HepG2 (cell line): ENCODE results near the gene ALG11. TPM values are rescaled to one million over a fixed set of nuclear protein-coding genes. Genes with fewer than 3 reads are reported as not detected.
A peak's percentile ranks its signal among the peaks of the same experiment; 100 is the strongest.

Source experiments
- ATAC-seq: fragments of 200-7000 bp; cut with Tn5 transposase; 3 replicates; pipeline ENCODE4 v1.9.1; 2020; ENCODE audit warnings: mild to moderate bottlenecking, moderate library complexity
- BruUV-seq: library from RNA; stranded (reverse); fragments of 400-500 nt; replicated peaks from 2 replicates; lab custom pipeline; 2021; lab: Mats Ljungman, UMichigan
- CTCF ChIA-PET: fragments of 300-600 bp; formaldehyde crosslinking; extraction: SDS; loops from one replicate; lab custom pipeline; 2021; ENCODE audit warnings: low total read pairs, inconsistent platforms, low intra/inter-chr PET ratio; lab: Yijun Ruan, JAX
- POLR2A ChIA-PET: fragments of 350-600 bp; sonication (Branson Sonifier 250); formaldehyde crosslinking; loops from one replicate; lab custom pipeline; 2020; ENCODE audit warnings: antibody characterized with exemption, inconsistent platforms; lab: Yijun Ruan, JAX
- DNase-seq: peaks from one replicate; pipeline ENCODE4 v3.0.0-alpha.2; 2015; ENCODE audit warnings: low spot score
- FAIRE-seq: peaks from 3 replicates; lab custom pipeline; 2011; peaks lifted over from hg19 to GRCh38; lab: Jason Lieb, UNC
- H2AFZ ChIP-seq: one replicate; pipeline ENCODE4 v1.6.1; 2011; ENCODE audit warnings: low read length, inconsistent platforms
- H3K27ac ChIP-seq: fragments of 300-600 bp; 3 replicates; pipeline ENCODE4 v1.8.0; 2011; ENCODE audit warnings: mixed run types, mild to moderate bottlenecking, mixed read lengths, low read length, inconsistent platforms; ENCODE audit not compliant: insufficient read depth; ENCODE audit errors: extremely low read length
- H3K27me3 ChIP-seq, 2 experiments: fragments of 200-600 bp in 1 of 2; 2 replicates in 1 of 2; 3 replicates in 1 of 2; pipeline versions ENCODE4 v1.6.0 to v1.8.0; 2011; ENCODE audit warnings: low read length in 2 of 2, mild to moderate bottlenecking in 2 of 2, moderate library complexity in 2 of 2, inconsistent platforms in 1 of 2; ENCODE audit not compliant: insufficient read depth in 2 of 2, control insufficient read depth in 1 of 2
- H3K36me3 ChIP-seq, 2 experiments: fragments of 200-600 bp in 1 of 2; replicated peaks in 1 of 2; 2 replicates in 1 of 2; 3 replicates in 1 of 2; pipeline versions ENCODE4 v1.5.1 to v1.8.0; 2011; ENCODE audit warnings: low read length in 2 of 2, inconsistent platforms in 1 of 2; ENCODE audit not compliant: insufficient read depth in 2 of 2, control insufficient read depth in 1 of 2
- H3K4me1 ChIP-seq: 2 replicates; pipeline ENCODE4 v1.5.1; 2012; ENCODE audit warnings: low read length, inconsistent platforms; ENCODE audit not compliant: insufficient read depth
- H3K4me2 ChIP-seq: 2 replicates; pipeline ENCODE4 v1.6.0; 2011; ENCODE audit warnings: low read depth, low read length, inconsistent platforms
- H3K4me3 ChIP-seq, 3 experiments: fragments of 200-600 bp in 1 of 3; sonication (generic), shearing (Covaris generic) in 1 of 3; replicated peaks in 1 of 3; 2 replicates each; pipeline ENCODE4 v1.5.1; 2011 to 2016; ENCODE audit warnings: low read length in 3 of 3, inconsistent platforms in 2 of 3, low read depth in 2 of 3, mild to moderate bottlenecking in 2 of 3, control low read depth in 1 of 3, mixed read lengths in 1 of 3; ENCODE audit not compliant: insufficient read depth in 1 of 3
- H3K79me2 ChIP-seq: one replicate; pipeline ENCODE4 v1.6.1; 2011; ENCODE audit warnings: low read length, inconsistent platforms; ENCODE audit not compliant: insufficient read depth
- H3K9ac ChIP-seq: 2 replicates; pipeline ENCODE4 v1.6.0; 2011; ENCODE audit warnings: mild to moderate bottlenecking, low read depth, low read length, inconsistent platforms; ENCODE audit not compliant: insufficient read depth
- H3K9me3 ChIP-seq: 2 replicates; pipeline ENCODE4 v1.5.1; 2012; ENCODE audit warnings: mild to moderate bottlenecking, low read length
- H4K20me1 ChIP-seq: 2 replicates; pipeline ENCODE4 v1.6.0; 2011; ENCODE audit warnings: inconsistent platforms, mild to moderate bottlenecking, low read length, moderate library complexity; ENCODE audit not compliant: insufficient read depth
- BCL6 ChIP-seq: IDR thresholded peaks from 2 replicates; pipeline ENCODE4 v1.6.1; 2016; ENCODE audit warnings: missing genetic modification reagents, missing compliant biosample characterization
- CREM ChIP-seq, 2 experiments: sonication (generic) in 1 of 2; formaldehyde crosslinking in 1 of 2; IDR thresholded peaks; 2 replicates each; pipeline versions ENCODE4 v1.4.0 to v1.6.1; 2016 to 2020; ENCODE audit warnings: antibody characterized with exemption in 1 of 2, mild to moderate bottlenecking in 1 of 2, missing genetic modification reagents in 1 of 2
- EHMT2 ChIP-seq: fragments of 200-600 bp; sonication (generic); IDR thresholded peaks from 2 replicates; pipeline ENCODE4 v1.7.0; 2017; ENCODE audit warnings: antibody characterized with exemption, low read depth, low read length, borderline replicate concordance
- KAT8 ChIP-seq: IDR thresholded peaks from 2 replicates; pipeline ENCODE4 v1.6.1; 2016; ENCODE audit warnings: missing genetic modification reagents, missing compliant biosample characterization
- KMT2B ChIP-seq: IDR thresholded peaks from 2 replicates; pipeline ENCODE4 v1.6.1; 2016; ENCODE audit warnings: missing genetic modification reagents, missing compliant biosample characterization
- ONECUT2 ChIP-seq: sonication (generic); formaldehyde crosslinking; IDR thresholded peaks from 2 replicates; pipeline ENCODE4 v1.4.0; 2020; ENCODE audit warnings: missing genetic modification reagents
- PITX1 ChIP-seq: sonication (generic); formaldehyde crosslinking; IDR thresholded peaks from 2 replicates; pipeline ENCODE4 v1.5.1; 2020; ENCODE audit warnings: mild to moderate bottlenecking, missing genetic modification reagents
- SAP130 ChIP-seq: IDR thresholded peaks from 2 replicates; pipeline ENCODE4 v1.6.1; 2016; ENCODE audit warnings: low read depth
- SNRNP70 ChIP-seq: fragments of 200-400 bp; formaldehyde crosslinking; IDR thresholded peaks from 2 replicates; pipeline ENCODE4 v1.6.1; 2017; ENCODE audit warnings: mild to moderate bottlenecking, low read depth, low read length, moderate library complexity
- SP1 ChIP-seq, 2 experiments: fragments of 450-650 bp in 1 of 2; sonication (generic) in 1 of 2; formaldehyde crosslinking in 1 of 2; IDR thresholded peaks; 2 replicates each; pipeline versions ENCODE4 v1.4.0 to v1.6.1; 2016 to 2020; ENCODE audit warnings: missing genetic modification reagents in 1 of 2
- TEAD2 ChIP-seq: sonication (generic); formaldehyde crosslinking; IDR thresholded peaks from 2 replicates; pipeline ENCODE4 v1.9.0; 2021; ENCODE audit warnings: missing genetic modification reagents
- ZBTB38 ChIP-seq: sonication (generic); formaldehyde crosslinking; IDR thresholded peaks from 2 replicates; pipeline ENCODE4 v1.5.1; 2020; ENCODE audit warnings: mild to moderate bottlenecking, missing genetic modification reagents
- ZNF24 ChIP-seq: fragments of 450-650 bp; IDR thresholded peaks from 2 replicates; pipeline ENCODE4 v1.6.1; 2017; ENCODE audit warnings: antibody characterized with exemption, mild to moderate bottlenecking
- ZNF292 ChIP-seq: sonication (generic); formaldehyde crosslinking; IDR thresholded peaks from 2 replicates; pipeline ENCODE4 v1.8.1; 2022; ENCODE audit warnings: mild to moderate bottlenecking, low read depth, missing genetic modification reagents, borderline replicate concordance
- ZNF652 ChIP-seq: IDR thresholded peaks from 2 replicates; pipeline ENCODE4 v1.6.1; 2016; ENCODE audit warnings: low read depth, borderline replicate concordance
- ZNF678 ChIP-seq: sonication (generic); formaldehyde crosslinking; IDR thresholded peaks from 2 replicates; pipeline ENCODE4 v1.4.0; 2020; ENCODE audit warnings: mild to moderate bottlenecking, missing genetic modification reagents
- ZNF768 ChIP-seq: sonication (generic); formaldehyde crosslinking; IDR thresholded peaks from 2 replicates; pipeline ENCODE4 v1.4.0; 2020; ENCODE audit warnings: missing genetic modification reagents
- ZNF792 ChIP-seq: IDR thresholded peaks from 2 replicates; pipeline ENCODE4 v1.6.1; 2016
- ZNF878 ChIP-seq: sonication (generic); formaldehyde crosslinking; IDR thresholded peaks from 2 replicates; pipeline ENCODE4 v1.8.1; 2023; ENCODE audit warnings: mild to moderate bottlenecking, missing genetic modification reagents, moderate library complexity
- WGBS: methylation state at CpG from one replicate; pipeline ENCODE4 v1.1.6; 2017; ENCODE audit warnings: low lambda C conversion rate; 5-methylcytosine and 5-hydroxymethylcytosine counted together
- in situ Hi-C: cut with HindIII; loops from 2 replicates; pipeline ENCODE4 v1.10.0; 2017; ENCODE audit warnings: low pct_unique_long_range_greater_than_20kb; ENCODE audit not compliant: extremely low pct_ligation_motif_present
- intact Hi-C: fragments of 100-400 bp; cut with micrococcal nuclease; formaldehyde crosslinking; loops from one replicate; pipeline ENCODE4 v1.10.0; 2022; ENCODE audit not compliant: unreplicated experiment
- polyA plus RNA-seq, 8 experiments: library from polyadenylated mRNA; depleted of rRNA in 3 of 8; stranded (reverse) in 7 of 8; unstranded in 1 of 8; fragments of >200 nt; fragmentation: Illumina TruSeq in 4 of 8; extraction: Trizol in 4 of 8; gene quantifications; 2 replicates each; pipeline versions ENCODE4 v1.2.1 to v1.2.3, GENCODE V29; 2011 to 2016; ENCODE audit warnings: low read depth in 4 of 8, missing spikeins in 1 of 8, mixed read lengths in 1 of 8; ENCODE audit not compliant: insufficient read depth in 1 of 8
- total RNA-seq, 5 experiments: library from RNA; depleted of rRNA; stranded (reverse); fragments of >200 nt; fragmentation: Illumina TruSeq; extraction: Trizol; gene quantifications; 2 replicates each; pipeline ENCODE4 v1.2.3, GENCODE V29; 2016; ENCODE audit warnings: low read depth in 1 of 5
- TF ChIP-seq, protein P1 (sequence below): IDR thresholded peaks from 2 replicates; pipeline ENCODE4 v1.4.0; 2020; ENCODE audit warnings: mild to moderate bottlenecking, missing genetic modification reagents
- TF ChIP-seq, protein P2 (sequence below): sonication (generic); formaldehyde crosslinking; IDR thresholded peaks from 2 replicates; pipeline ENCODE4 v1.5.0; 2020; ENCODE audit warnings: missing genetic modification reagents, mild to moderate bottlenecking, borderline replicate concordance

ALG11 gene
- total and polyA plus RNA-seq, 2 of the 13 experiments (the other 11 are each of a cell fraction or from before 2014, with no cell fraction given), result 14.7 to 27.9 TPM

DNA sequence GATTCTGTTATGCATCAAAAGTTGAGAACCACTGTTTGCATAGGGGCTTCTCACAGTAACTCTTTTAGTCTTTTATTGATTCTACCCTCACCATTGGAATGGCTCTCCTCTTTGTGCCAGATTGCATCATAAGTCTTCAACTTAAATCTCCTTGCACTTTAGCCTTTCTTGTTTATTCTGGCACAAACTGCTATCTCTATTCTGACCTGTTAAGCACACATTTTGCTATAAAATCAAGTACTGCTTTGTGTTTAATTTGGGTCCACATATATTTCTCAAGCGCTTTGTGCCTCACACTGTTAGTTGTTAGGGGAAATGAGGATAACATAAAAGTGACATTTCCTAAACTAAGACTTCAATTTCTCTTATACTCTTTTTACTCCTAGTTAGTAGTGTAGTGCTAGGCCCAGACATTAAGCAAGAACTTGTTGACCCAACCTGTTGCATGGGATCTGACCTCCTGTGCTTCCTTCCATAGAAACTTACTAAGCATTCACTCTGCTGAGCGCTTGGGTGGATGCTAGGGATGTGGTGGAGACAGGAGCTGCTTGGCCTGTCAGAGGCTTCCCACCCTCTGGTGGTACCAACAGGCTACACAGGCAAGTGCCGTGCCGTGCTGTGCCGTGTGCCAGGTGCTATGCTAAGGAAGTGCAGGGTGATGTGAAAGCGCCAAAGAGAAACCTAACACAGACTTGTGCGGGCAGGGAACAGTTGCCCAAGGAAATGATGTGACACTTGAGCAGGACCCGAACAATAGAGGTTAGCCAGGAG lies 13.5 kb downstream of the ALG11 start:
- BruUV-seq, result no TSS peak
- intact Hi-C loops (loop anchor here (1.0 to 5.0 kb wide), 5 partner anchors 13 to 102 kb away; partner anchors contain the start of gene ALG11), in situ Hi-C loops (no loop called here)
- Histone ChIP-seq H3K79me2 (peaks cover 13% of the 10 kb centered on the region), H3K27ac (peak overlapping the region; percentile 84), H2AFZ (no peak overlapping the region), H4K20me1 (0 out of 2 replicates have a peak, but pooled peaks cover 5% of the 10 kb centered on the region), H3K9ac (peak overlapping the region; percentile 55), H3K36me3 (peaks cover 4 to 34% of the 10 kb centered on the region in 2 experiments), H3K4me3 (peak overlapping the region in 1 of 3 experiments; percentile 50; a peak in 2 of 6 replicates), H3K9me3 (no peaks in the 10 kb centered on the region), H3K4me1 (peaks cover 40% of the 10 kb centered on the region), H3K27me3 (no peaks in the 10 kb centered on the region), H3K4me2 (peak overlapping the region; percentile 73)
- ChIA-PET POLR2A (interaction anchor here (0.7 to 2.4 kb wide), 10 partner anchors 9 to 134 kb away, joined by 3 to 16 read pairs (median 4); partner anchors contain the start of genes ALG11, ATP7B, NEK3 and NEK5), CTCF (interaction anchor here (1.0 to 2.1 kb wide), 5 partner anchors 25 to 103 kb away, joined by 3 to 9 read pairs (median 3); partner anchors contain the start of gene NEK5)
- DNase-seq (peak; percentile 96), FAIRE-seq (peak; percentile 98), ATAC-seq (peak; percentile 96)
- 22% methylated on average over 8 of the region's 8 CpGs for WGBS
- TF ChIP-seq ZNF792 (CRISPR knock-in tag), result peak; percentile 99
- no peak for TF ChIP-seq ZNF24
- TF ChIP-seq ZNF878, result peak; percentile 3; the same call in 1 of the 2 replicates
- peak; percentile 37; the same call in 1 of the 2 replicates for TF ChIP-seq ZNF768 (CRISPR knock-in tag)
- no peak for TF ChIP-seq TEAD2 (CRISPR knock-in tag)
- TF ChIP-seq BCL6 (CRISPR knock-in tag), result peak; percentile 81
- peak; percentile 57; the same call in 1 of the 2 replicates for TF ChIP-seq KMT2B (CRISPR knock-in tag)
- no peak for TF ChIP-seq SNRNP70
- TF ChIP-seq, protein P1, sequence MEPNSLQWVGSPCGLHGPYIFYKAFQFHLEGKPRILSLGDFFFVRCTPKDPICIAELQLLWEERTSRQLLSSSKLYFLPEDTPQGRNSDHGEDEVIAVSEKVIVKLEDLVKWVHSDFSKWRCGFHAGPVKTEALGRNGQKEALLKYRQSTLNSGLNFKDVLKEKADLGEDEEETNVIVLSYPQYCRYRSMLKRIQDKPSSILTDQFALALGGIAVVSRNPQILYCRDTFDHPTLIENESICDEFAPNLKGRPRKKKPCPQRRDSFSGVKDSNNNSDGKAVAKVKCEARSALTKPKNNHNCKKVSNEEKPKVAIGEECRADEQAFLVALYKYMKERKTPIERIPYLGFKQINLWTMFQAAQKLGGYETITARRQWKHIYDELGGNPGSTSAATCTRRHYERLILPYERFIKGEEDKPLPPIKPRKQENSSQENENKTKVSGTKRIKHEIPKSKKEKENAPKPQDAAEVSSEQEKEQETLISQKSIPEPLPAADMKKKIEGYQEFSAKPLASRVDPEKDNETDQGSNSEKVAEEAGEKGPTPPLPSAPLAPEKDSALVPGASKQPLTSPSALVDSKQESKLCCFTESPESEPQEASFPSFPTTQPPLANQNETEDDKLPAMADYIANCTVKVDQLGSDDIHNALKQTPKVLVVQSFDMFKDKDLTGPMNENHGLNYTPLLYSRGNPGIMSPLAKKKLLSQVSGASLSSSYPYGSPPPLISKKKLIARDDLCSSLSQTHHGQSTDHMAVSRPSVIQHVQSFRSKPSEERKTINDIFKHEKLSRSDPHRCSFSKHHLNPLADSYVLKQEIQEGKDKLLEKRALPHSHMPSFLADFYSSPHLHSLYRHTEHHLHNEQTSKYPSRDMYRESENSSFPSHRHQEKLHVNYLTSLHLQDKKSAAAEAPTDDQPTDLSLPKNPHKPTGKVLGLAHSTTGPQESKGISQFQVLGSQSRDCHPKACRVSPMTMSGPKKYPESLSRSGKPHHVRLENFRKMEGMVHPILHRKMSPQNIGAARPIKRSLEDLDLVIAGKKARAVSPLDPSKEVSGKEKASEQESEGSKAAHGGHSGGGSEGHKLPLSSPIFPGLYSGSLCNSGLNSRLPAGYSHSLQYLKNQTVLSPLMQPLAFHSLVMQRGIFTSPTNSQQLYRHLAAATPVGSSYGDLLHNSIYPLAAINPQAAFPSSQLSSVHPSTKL (CRISPR knock-in tag), result peak; percentile 96
- peak; percentile 58 for TF ChIP-seq SAP130 (CRISPR knock-in tag)
- TF ChIP-seq, protein P2, sequence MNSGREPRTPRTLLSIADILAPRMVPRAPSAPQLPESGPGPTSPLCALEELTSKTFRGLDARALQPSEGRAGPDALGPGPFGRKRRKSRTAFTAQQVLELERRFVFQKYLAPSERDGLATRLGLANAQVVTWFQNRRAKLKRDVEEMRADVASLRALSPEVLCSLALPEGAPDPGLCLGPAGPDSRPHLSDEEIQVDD (CRISPR knock-in tag), result peak; percentile 44; the same call in 1 of the 2 replicates
- TF ChIP-seq ONECUT2 (CRISPR knock-in tag), result peak; percentile 96
- 0 out of 2 replicates have a peak, but pooled peaks have one; percentile 12 for TF ChIP-seq ZNF652 (CRISPR knock-in tag)
- TF ChIP-seq KAT8 (CRISPR knock-in tag), result peak; percentile 49
- peak; percentile 91 for TF ChIP-seq PITX1 (CRISPR knock-in tag)
- peak; percentile 64; the same call in 1 of the 2 replicates for TF ChIP-seq EHMT2
- TF ChIP-seq ZNF678, result no peak
- TF ChIP-seq ZNF292 (CRISPR knock-in tag), result peak; percentile 28; the same call in 1 of the 2 replicates
- TF ChIP-seq ZBTB38 (CRISPR knock-in tag), result 0 out of 2 replicates have a peak, but pooled peaks have one; percentile 56
- no peak for TF ChIP-seq SP1 (IDR thresholded peaks at IDR 0.05)
- TF ChIP-seq SP1 (CRISPR knock-in tag; IDR thresholded peaks at IDR 0.05), result 0 out of 2 replicates have a peak, but pooled peaks have one; percentile 12
- peak; percentile 85 for TF ChIP-seq CREM (IDR thresholded peaks at IDR 0.05)
- TF ChIP-seq CREM (CRISPR knock-in tag; IDR thresholded peaks at IDR 0.05), result no peak
